ENCODE data around the gene VAC14. TPM values are rescaled to one million over a fixed set of nuclear protein-coding genes. Genes with fewer than 3 reads are reported as not detected.

VAC14 gene
- total RNA-seq, 1 experiment from 2014 or later, result 35.3 TPM

GRCh38 chr16:70692130-70692872, 108.7 kb downstream of the VAC14 start:
- DNase-seq (ENCODE audit: low read depth, low spot score) (no peak), ATAC-seq (no peak)
- ChIA-PET POLR2A (no interaction called here), CTCF (no interaction called here), RAD21 (ENCODE audit: low non-redundant PET in 1 of 2, low total read pairs in 2 of 2, uncharacterized antibody in 2 of 2, unreplicated experiment in 2 of 2) (no interaction called here)
- Histone ChIP-seq H3K4me2 (ENCODE audit: low read length) (no peak overlapping the region), H3K27ac (ENCODE audit: low read depth, low read length) (no peak overlapping the region; the same call in 1 of the 2 replicates), H4K20me1 (ENCODE audit: insufficient read depth) (no peaks in the 10 kb centered on the region), H3K36me3 (ENCODE audit: control insufficient read depth in 1 of 2, insufficient read depth in 2 of 2, low read length in 2 of 2) (no peaks in the 10 kb centered on the region), H3K9ac (ENCODE audit: low read length) (no peak overlapping the region), H3K4me3 (replicated peaks in 1 of 2; ENCODE audit: low read depth in 1 of 2, low read length in 2 of 2) (no peak overlapping the region), H3K27me3 (ENCODE audit: insufficient read depth, low read length) (no peaks in the 10 kb centered on the region), H3K9me2 (ENCODE audit: insufficient read depth) (no peaks in the 10 kb centered on the region), H3K9me3 (ENCODE audit: control insufficient read depth in 1 of 2, insufficient read depth in 1 of 2, low read depth in 1 of 2, low read length in 2 of 2) (no peaks in the 10 kb centered on the region), H3K4me1 (ENCODE audit: control insufficient read depth in 1 of 2, insufficient read depth in 2 of 2, low read length in 2 of 2) (peaks cover 48 to 90% of the 10 kb centered on the region in 2 experiments), H2AFZ (ENCODE audit: low read depth, low read length, poor library complexity, severe bottlenecking) (no peak overlapping the region), H3K79me2 (ENCODE audit: insufficient read depth, low read length) (no peaks in the 10 kb centered on the region)
- intact Hi-C loops (cut with micrococcal nuclease), result no loop called here
- no peak for TF ChIP-seq MAX (IDR thresholded peaks at IDR 0.05)
- TF ChIP-seq ATF3 (IDR thresholded peaks at IDR 0.05), result no peak
- TF ChIP-seq JUND (IDR thresholded peaks at IDR 0.05), result no peak
- no peak for TF ChIP-seq ZFX (IDR thresholded peaks at IDR 0.05)
- TF ChIP-seq CEBPB (IDR thresholded peaks at IDR 0.05; ENCODE audit: low read depth), result no peak
- TF ChIP-seq EGR1 (IDR thresholded peaks at IDR 0.05; ENCODE audit: low read depth), result no peak
- no peak for TF ChIP-seq CTCF (IDR thresholded peaks at IDR 0.05 in 2 of 3, conservative IDR thresholded peaks at IDR 0.05 in 1 of 3; ENCODE audit: borderline replicate concordance in 1 of 3, insufficient read depth in 1 of 3, low read depth in 2 of 3, low read length in 2 of 3)
- no peak for TF ChIP-seq SRF (IDR thresholded peaks at IDR 0.05; ENCODE audit: low read depth)
- TF ChIP-seq EZH2 (IDR thresholded peaks at IDR 0.05), result no peak
- no peak for TF ChIP-seq TCF7L2 (IDR thresholded peaks at IDR 0.05; ENCODE audit: borderline replicate concordance, extremely low read depth, insufficient read depth, insufficient read length)
- BruUV-seq (replicated peaks), result no TSS peak
